H1 (cell line): ENCODE results near the gene IL17REL.

Source experiments
- ASH2L ChIP-seq: fragments of 200-600, 300-600 bp; sonication (generic); IDR thresholded peaks from one replicate; pipeline ENCODE4 v1.7.1; 2017; ENCODE audit warnings: low read length
- ATF3 ChIP-seq: IDR thresholded peaks from 2 replicates; pipeline ENCODE4 v1.6.1; 2011; ENCODE audit warnings: low read depth, mild to moderate bottlenecking, low read length; ENCODE audit not compliant: insufficient read depth
- BCL11A ChIP-seq, 2 experiments: IDR thresholded peaks; one replicate each; pipeline ENCODE4 v1.6.1; 2011; ENCODE audit warnings: low read depth in 2 of 2, low read length in 2 of 2, mild to moderate bottlenecking in 2 of 2
- CTCF ChIP-seq, 3 experiments: IDR thresholded peaks; 1 replicate in 2 of 3; 2 replicates in 1 of 3; pipeline versions ENCODE4 v1.5.1 to v1.6.1; 2011; ENCODE audit warnings: low read length in 3 of 3, mild to moderate bottlenecking in 3 of 3, inconsistent platforms in 2 of 3, low read depth in 1 of 3, moderate library complexity in 1 of 3; ENCODE audit not compliant: insufficient read depth in 1 of 3; ENCODE audit errors: control extremely low read depth in 1 of 3
- EZH2 ChIP-seq: fragments of 200-600 bp; sonication (generic); IDR thresholded peaks from 2 replicates; pipeline ENCODE4 v1.7.1; 2012; ENCODE audit warnings: low read depth, mild to moderate bottlenecking, moderate library complexity, low read length, inconsistent platforms; ENCODE audit not compliant: severe bottlenecking
- POLR2A ChIP-seq, 2 experiments: IDR thresholded peaks; 1 replicate in 1 of 2; 2 replicates in 1 of 2; pipeline ENCODE4 v1.6.1; 2011; ENCODE audit warnings: low read depth in 2 of 2, low read length in 2 of 2, mild to moderate bottlenecking in 2 of 2; ENCODE audit errors: control extremely low read depth in 1 of 2
- POLR2AphosphoS5 ChIP-seq: IDR thresholded peaks from 2 replicates; pipeline ENCODE4 v1.6.1; 2011; ENCODE audit warnings: low read depth, low read length
- SP2 ChIP-seq: IDR thresholded peaks from 2 replicates; pipeline ENCODE4 v1.6.1; 2012; ENCODE audit warnings: mild to moderate bottlenecking, low read length, inconsistent platforms
- TCF12 ChIP-seq: IDR thresholded peaks from 2 replicates; pipeline ENCODE4 v1.6.1; 2011; ENCODE audit warnings: low read depth, mild to moderate bottlenecking, low read length
- TEAD4 ChIP-seq: IDR thresholded peaks from 2 replicates; pipeline ENCODE4 v1.6.1; 2012; ENCODE audit warnings: low read depth, low read length, inconsistent platforms, mixed read lengths
- YY1 ChIP-seq: IDR thresholded peaks from 2 replicates; pipeline ENCODE4 v1.6.1; 2011; ENCODE audit warnings: low read depth, mild to moderate bottlenecking, low read length

GRCh38 chr22:49998718-49999062 lies 13.9 kb downstream of the IL17REL start:
- no peak for TF ChIP-seq CTCF (IDR thresholded peaks at IDR 0.05; ENCODE audit: control extremely low read depth in 1 of 3, insufficient read depth in 1 of 3, low read depth in 1 of 3, low read length in 3 of 3)
- TF ChIP-seq SP2 = no peak
- TF ChIP-seq POLR2A (IDR thresholded peaks at IDR 0.05; ENCODE audit: control extremely low read depth in 1 of 2, low read depth in 2 of 2, low read length in 2 of 2) = no peak
- no peak for TF ChIP-seq EZH2
- no peak for TF ChIP-seq ASH2L
- no peak for TF ChIP-seq TCF12
- TF ChIP-seq TEAD4 = no peak
- no peak for TF ChIP-seq ATF3
- TF ChIP-seq POLR2AphosphoS5 = no peak
- TF ChIP-seq BCL11A (IDR thresholded peaks at IDR 0.05; ENCODE audit: low read depth in 2 of 2, low read length in 2 of 2) = no peak
- TF ChIP-seq YY1 = no peak
